CD14-positive monocyte (primary cell): ENCODE results near the gene SMARCAL1. TPM values are rescaled to one million over a fixed set of nuclear protein-coding genes. Genes with fewer than 3 reads are reported as not detected.

Experiments used
- DNase-seq, 3 donors: peaks; one replicate each; pipeline ENCODE4 v3.0.0-alpha.2; 2011 to 2022
- H2AFZ ChIP-seq: 2 replicates; pipeline ENCODE4 v1.6.0; 2012; ENCODE audit warnings: mild to moderate bottlenecking, low read depth, low read length, inconsistent platforms; ENCODE audit not compliant: insufficient read depth, poor library complexity, severe bottlenecking
- H3K27ac ChIP-seq, 2 donors: 1 replicate in 1 of 2; 2 replicates in 1 of 2; pipeline ENCODE4 v1.5.1; 2012 to 2013; ENCODE audit warnings: low read length in 2 of 2, control low read depth in 1 of 2, inconsistent platforms in 1 of 2, low read depth in 1 of 2, mild to moderate bottlenecking in 1 of 2
- H3K27me3 ChIP-seq, 2 donors: one replicate each; pipeline versions ENCODE4 v1.6.0 to v1.6.1; 2011 to 2013; ENCODE audit warnings: low read length in 2 of 2; ENCODE audit not compliant: control insufficient read depth in 2 of 2, insufficient read depth in 2 of 2
- H3K36me3 ChIP-seq, 2 donors: replicated peaks in 1 of 2; 1 replicate in 1 of 2; 2 replicates in 1 of 2; pipeline versions ENCODE4 v1.5.1 to v1.6.1; 2012 to 2013; ENCODE audit warnings: low read length in 2 of 2, control low read depth in 1 of 2, inconsistent platforms in 1 of 2, mild to moderate bottlenecking in 1 of 2; ENCODE audit not compliant: insufficient read depth in 2 of 2, control insufficient read depth in 1 of 2
- H3K4me1 ChIP-seq, 2 donors: 1 replicate in 1 of 2; 2 replicates in 1 of 2; pipeline versions ENCODE4 v1.5.1 to v1.6.1; 2012 to 2013; ENCODE audit warnings: low read length in 2 of 2, control low read depth in 1 of 2, inconsistent platforms in 1 of 2, mild to moderate bottlenecking in 1 of 2, moderate library complexity in 1 of 2; ENCODE audit not compliant: insufficient read depth in 2 of 2, control insufficient read depth in 1 of 2
- H3K4me2 ChIP-seq: replicated peaks from 2 replicates; pipeline ENCODE3; 2012; ENCODE audit warnings: low read length, moderate library complexity, mild to moderate bottlenecking; ENCODE audit not compliant: poor library complexity, severe bottlenecking; ENCODE audit errors: extremely low read depth
- H3K4me3 ChIP-seq, 3 experiments: fragments of 200-600 bp in 1 of 3; sonication (generic) in 1 of 3; replicated peaks in 1 of 3; 1 replicate in 2 of 3; 2 replicates in 1 of 3; pipeline ENCODE4 v1.5.1; 2011 to 2013; ENCODE audit warnings: low read length in 3 of 3, mild to moderate bottlenecking in 3 of 3, control low read depth in 2 of 3, low read depth in 2 of 3, inconsistent platforms in 1 of 3, moderate library complexity in 1 of 3
- H3K79me2 ChIP-seq: 2 replicates; pipeline ENCODE4 v1.6.0; 2012; ENCODE audit warnings: mild to moderate bottlenecking, control low read depth, inconsistent platforms, low read length, moderate library complexity; ENCODE audit not compliant: insufficient read depth
- H3K9ac ChIP-seq: 2 replicates; pipeline ENCODE4 v1.6.0; 2017; ENCODE audit warnings: low read length, mild to moderate bottlenecking; ENCODE audit not compliant: insufficient read depth, poor library complexity, severe bottlenecking
- H3K9me3 ChIP-seq, 2 donors: replicated peaks in 1 of 2; 1 replicate in 1 of 2; 2 replicates in 1 of 2; pipeline versions ENCODE4 v1.5.1 to v1.6.1; 2012 to 2013; ENCODE audit warnings: low read length in 2 of 2, control low read depth in 1 of 2; ENCODE audit not compliant: control insufficient read depth in 1 of 2, insufficient read depth in 1 of 2
- H4K20me1 ChIP-seq: 2 replicates; pipeline ENCODE4 v1.6.0; 2012; ENCODE audit warnings: mild to moderate bottlenecking, low read length, control low read depth, moderate library complexity; ENCODE audit not compliant: insufficient read depth
- H3K27ac Mint-ChIP-seq, 7 donors: one replicate each; pipeline ENCODE4 v1.8.0; 2020; ENCODE audit warnings: mild to moderate bottlenecking in 7 of 7, mixed read lengths in 7 of 7, moderate library complexity in 6 of 7, inconsistent platforms in 2 of 7
- H3K27me3 Mint-ChIP-seq, 3 donors: one replicate each; pipeline ENCODE4 v1.8.0; 2021 to 2022; ENCODE audit warnings: low read depth in 3 of 3, mild to moderate bottlenecking in 3 of 3, mixed read lengths in 3 of 3, moderate library complexity in 3 of 3, inconsistent platforms in 1 of 3
- H3K36me3 Mint-ChIP-seq, 2 donors: one replicate each; pipeline ENCODE4 v1.8.0; 2020; ENCODE audit warnings: mixed read lengths in 2 of 2, inconsistent platforms in 1 of 2, mild to moderate bottlenecking in 1 of 2
- H3K4me1 Mint-ChIP-seq: one replicate; pipeline ENCODE4 v1.8.0; 2020; ENCODE audit warnings: mild to moderate bottlenecking, mixed read lengths
- H3K4me3 Mint-ChIP-seq, 2 donors: one replicate each; pipeline ENCODE4 v1.8.0; 2020; ENCODE audit warnings: mild to moderate bottlenecking in 2 of 2, mixed read lengths in 2 of 2, moderate library complexity in 1 of 2
- H3K9me3 Mint-ChIP-seq, 7 donors: one replicate each; pipeline ENCODE4 v1.8.0; 2020 to 2022; ENCODE audit warnings: mixed read lengths in 7 of 7, mild to moderate bottlenecking in 6 of 7, moderate library complexity in 6 of 7, inconsistent platforms in 2 of 7
- WGBS: methylation state at CpG from one replicate; pipeline ENCODE4 v1.1.5; 2013; ENCODE audit warnings: missing lambda C conversion rate; ENCODE audit not compliant: insufficient coverage; 5-methylcytosine and 5-hydroxymethylcytosine counted together
- intact Hi-C, 2 donors: fragments of 100-400 bp; cut with micrococcal nuclease; formaldehyde crosslinking; loops; one replicate each; pipeline versions ENCODE4 v1.15.0 to v1.15.1; 2023
- polyA plus RNA-seq, 3 donors: library from polyadenylated mRNA; depleted of rRNA in 1 of 3; unstranded in 2 of 3; stranded (reverse) in 1 of 3; fragments of 300-500 nt in 2 of 3; fragments of >200 nt in 1 of 3; fragmentation: Illumina TruSeq in 2 of 3; gene quantifications; 1 replicate in 2 of 3; 2 replicates in 1 of 3; pipeline ENCODE4 v1.2.3, GENCODE V29; 2012 to 2021
- TF ChIP-seq, protein P1 (sequence below): fragments of 200-600 bp; IDR thresholded peaks from one replicate; pipeline ENCODE4 v1.8.0; 2022; ENCODE audit warnings: antibody characterized with exemption, mild to moderate bottlenecking

SMARCAL1 gene
- polyA plus RNA-seq, 3 donors, result 10.5 to 13.3 (median 11.5) TPM

DNA sequence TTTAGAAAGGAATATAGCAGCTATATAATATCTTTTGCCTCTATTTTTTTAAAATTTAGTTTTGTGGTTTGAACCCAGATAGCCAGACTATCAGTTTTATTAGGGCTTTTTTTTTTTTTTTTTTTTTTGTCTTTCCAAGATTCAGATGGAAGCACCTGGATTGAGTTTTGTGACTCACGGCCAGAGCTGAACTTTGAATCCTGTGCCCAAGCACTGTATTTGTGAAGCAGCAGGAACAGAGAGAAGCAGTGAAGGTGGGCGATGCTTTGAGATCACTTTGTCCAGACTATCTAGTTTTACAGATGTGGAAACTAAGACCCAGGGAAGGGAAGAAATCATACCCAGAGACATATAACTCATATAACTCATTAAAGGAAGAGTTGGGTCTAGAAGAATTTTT is 120.3 kb downstream of the SMARCAL1 start:
- intact Hi-C loops, result no loop called here
- Histone ChIP-seq H3K4me3 (no peak overlapping the region), H3K36me3 (no peaks in the 10 kb centered on the region), H3K9ac (no peak overlapping the region), H4K20me1 (no peaks in the 10 kb centered on the region), H3K79me2 (no peaks in the 10 kb centered on the region), H3K9me3 (no peaks in the 10 kb centered on the region), H3K4me2 (no peak overlapping the region), H3K4me1 (peaks cover 9 to 11% of the 10 kb centered on the region in 2 donors), H3K27ac (no peak overlapping the region), H2AFZ (no peak overlapping the region), H3K27me3 (no peaks in the 10 kb centered on the region)
- H3K9me3 Mint-ChIP-seq, result peaks cover 0 to 1% (median 0%) of the 10 kb centered on the region in 7 donors
- no peak for DNase-seq
- no peaks in the 10 kb centered on the region for H3K36me3 Mint-ChIP-seq
- no peak overlapping the region for H3K4me3 Mint-ChIP-seq
- WGBS, result no CpG with 5 or more reads among the region's 2 CpGs
- H3K27me3 Mint-ChIP-seq, result no peaks in the 10 kb centered on the region
- TF ChIP-seq, protein P1, sequence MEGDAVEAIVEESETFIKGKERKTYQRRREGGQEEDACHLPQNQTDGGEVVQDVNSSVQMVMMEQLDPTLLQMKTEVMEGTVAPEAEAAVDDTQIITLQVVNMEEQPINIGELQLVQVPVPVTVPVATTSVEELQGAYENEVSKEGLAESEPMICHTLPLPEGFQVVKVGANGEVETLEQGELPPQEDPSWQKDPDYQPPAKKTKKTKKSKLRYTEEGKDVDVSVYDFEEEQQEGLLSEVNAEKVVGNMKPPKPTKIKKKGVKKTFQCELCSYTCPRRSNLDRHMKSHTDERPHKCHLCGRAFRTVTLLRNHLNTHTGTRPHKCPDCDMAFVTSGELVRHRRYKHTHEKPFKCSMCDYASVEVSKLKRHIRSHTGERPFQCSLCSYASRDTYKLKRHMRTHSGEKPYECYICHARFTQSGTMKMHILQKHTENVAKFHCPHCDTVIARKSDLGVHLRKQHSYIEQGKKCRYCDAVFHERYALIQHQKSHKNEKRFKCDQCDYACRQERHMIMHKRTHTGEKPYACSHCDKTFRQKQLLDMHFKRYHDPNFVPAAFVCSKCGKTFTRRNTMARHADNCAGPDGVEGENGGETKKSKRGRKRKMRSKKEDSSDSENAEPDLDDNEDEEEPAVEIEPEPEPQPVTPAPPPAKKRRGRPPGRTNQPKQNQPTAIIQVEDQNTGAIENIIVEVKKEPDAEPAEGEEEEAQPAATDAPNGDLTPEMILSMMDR, result no peak
- no peak overlapping the region for H3K27ac Mint-ChIP-seq
- peaks cover 11% of the 10 kb centered on the region for H3K4me1 Mint-ChIP-seq

Other genes with a start within 250 kb of the SMARCAL1 start
- not detected for gene MARCHF4, start 40.0 kb upstream of the SMARCAL1 start, polyA plus RNA-seq
- 1,000 to 10,000 TPM; 1,504 to 1,660 (median 1,597) TPM for gene RPL37A, start 86.4 kb downstream of the SMARCAL1 start, polyA plus RNA-seq
- gene IGFBP2, start 220.9 kb downstream of the SMARCAL1 start, polyA plus RNA-seq, result 1 to 10 TPM in 1 of 3 donors, not detected in 2; 1.6 TPM